PC-3 (cell line): ENCODE measurements around the gene DNLZ. TPM values are rescaled to one million over a fixed set of nuclear protein-coding genes. Genes with fewer than 3 reads are reported as not detected.

Source experiments
- ATAC-seq: fragments of 200-7000 bp; cut with Tn5 transposase; 2 replicates; pipeline ENCODE4 v1.9.1; 2020; ENCODE audit warnings: mild to moderate bottlenecking, moderate library complexity
- BruUV-seq: library from RNA; stranded (reverse); fragments of 400-500 nt; replicated peaks from 2 replicates; lab custom pipeline; 2021; lab: Mats Ljungman, UMichigan
- CTCF ChIA-PET: fragments of 300-600 bp; sonication (Branson Sonifier 250); formaldehyde crosslinking; loops from one replicate; lab custom pipeline; 2022; ENCODE audit warnings: antibody characterized with exemption; lab: Charles Lee
- POLR2A ChIA-PET: fragments of 300-600 bp; sonication (Branson Sonifier 250); formaldehyde crosslinking; loops from one replicate; lab custom pipeline; 2022; ENCODE audit warnings: antibody characterized with exemption; ENCODE audit not compliant: unreplicated experiment; lab: Charles Lee
- DNase-seq: peaks from one replicate; pipeline ENCODE4 v3.0.0-alpha.2; 2015
- H2AFZ ChIP-seq: fragments of 300-600 bp; sonication (generic); 2 replicates; pipeline ENCODE4 v1.6.0; 2016; ENCODE audit warnings: antibody characterized with exemption, low read length
- H3F3A ChIP-seq: fragments of 300-600 bp; sonication (generic); one replicate; pipeline ENCODE4 v1.6.0; 2017; ENCODE audit warnings: antibody characterized with exemption, low read length, control low read depth, mild to moderate bottlenecking; ENCODE audit not compliant: unreplicated experiment
- H3K27ac ChIP-seq: fragments of 300-600 bp; sonication (generic); 2 replicates; pipeline ENCODE4 v1.5.1; 2016; ENCODE audit warnings: mild to moderate bottlenecking, low read length
- H3K27me3 ChIP-seq: fragments of 300-600 bp; sonication (generic); 2 replicates; pipeline ENCODE4 v1.6.1; 2016; ENCODE audit warnings: low read length, mixed read lengths
- H3K36me3 ChIP-seq: fragments of 300-600 bp; sonication (generic); 2 replicates; pipeline ENCODE4 v1.6.1; 2016; ENCODE audit warnings: low read depth, mixed run types, low read length, mixed read lengths
- H3K4me1 ChIP-seq: fragments of 300-600 bp; sonication (generic); 2 replicates; pipeline ENCODE4 v1.5.1; 2016; ENCODE audit warnings: low read length; ENCODE audit not compliant: insufficient read depth
- H3K4me2 ChIP-seq: fragments of 300-600 bp; sonication (generic); 2 replicates; pipeline ENCODE4 v1.6.0; 2016; ENCODE audit warnings: low read length
- H3K4me3 ChIP-seq: fragments of 300-600 bp; sonication (generic); 2 replicates; pipeline ENCODE4 v1.5.1; 2016; ENCODE audit warnings: mild to moderate bottlenecking, low read length, mixed read lengths
- H3K79me2 ChIP-seq: fragments of 300-600 bp; sonication (generic); 2 replicates; pipeline ENCODE4 v1.6.1; 2017; ENCODE audit warnings: low read length, mixed read lengths
- H3K9ac ChIP-seq: fragments of 300-600 bp; sonication (generic); 2 replicates; pipeline ENCODE4 v1.6.0; 2016; ENCODE audit warnings: mild to moderate bottlenecking, low read length
- H3K9me2 ChIP-seq: fragments of 300-600 bp; sonication (generic); replicated peaks from 2 replicates; pipeline ENCODE4 v1.6.1; 2016; ENCODE audit warnings: mixed run types, low read length, mixed read lengths
- H3K9me3 ChIP-seq: fragments of 300-600 bp; sonication (generic); 2 replicates; pipeline ENCODE4 v1.6.1; 2016; ENCODE audit warnings: low read length, mixed read lengths
- H4K20me1 ChIP-seq: fragments of 300-600 bp; sonication (generic); 2 replicates; pipeline ENCODE4 v1.6.1; 2016; ENCODE audit warnings: low read length, mixed read lengths
- EZH2 ChIP-seq: fragments of 300-600 bp; sonication (generic); IDR thresholded peaks from one replicate; pipeline ENCODE4 v1.6.1; 2017; ENCODE audit warnings: antibody characterized with exemption, mild to moderate bottlenecking, low read length; ENCODE audit not compliant: unreplicated experiment
- EZH2phosphoT487 ChIP-seq: fragments of 300-600 bp; sonication (generic); IDR thresholded peaks from 2 replicates; pipeline ENCODE4 v1.6.1; 2018; ENCODE audit warnings: mild to moderate bottlenecking, antibody characterized with exemption, low read length, borderline replicate concordance
- intact Hi-C: fragments of 100-400 bp; cut with micrococcal nuclease; formaldehyde crosslinking; loops from 2 replicates; pipeline ENCODE4 v1.9.0; 2023
- total RNA-seq: library from RNA; depleted of rRNA; stranded (reverse); fragments of >200 nt; gene quantifications from 2 replicates; pipeline ENCODE4 v1.2.3, GENCODE V29; 2014
- TF ChIP-seq, protein P1 (sequence below): fragments of 300-600 bp; sonication (generic); conservative IDR thresholded peaks from 2 replicates; pipeline ENCODE4 v1.5.1; 2017; ENCODE audit warnings: antibody characterized with exemption, low read depth, mild to moderate bottlenecking, low read length

Gene DNLZ
- total RNA-seq, 1 experiment from 2014 or later, result 51.4 TPM

DNA sequence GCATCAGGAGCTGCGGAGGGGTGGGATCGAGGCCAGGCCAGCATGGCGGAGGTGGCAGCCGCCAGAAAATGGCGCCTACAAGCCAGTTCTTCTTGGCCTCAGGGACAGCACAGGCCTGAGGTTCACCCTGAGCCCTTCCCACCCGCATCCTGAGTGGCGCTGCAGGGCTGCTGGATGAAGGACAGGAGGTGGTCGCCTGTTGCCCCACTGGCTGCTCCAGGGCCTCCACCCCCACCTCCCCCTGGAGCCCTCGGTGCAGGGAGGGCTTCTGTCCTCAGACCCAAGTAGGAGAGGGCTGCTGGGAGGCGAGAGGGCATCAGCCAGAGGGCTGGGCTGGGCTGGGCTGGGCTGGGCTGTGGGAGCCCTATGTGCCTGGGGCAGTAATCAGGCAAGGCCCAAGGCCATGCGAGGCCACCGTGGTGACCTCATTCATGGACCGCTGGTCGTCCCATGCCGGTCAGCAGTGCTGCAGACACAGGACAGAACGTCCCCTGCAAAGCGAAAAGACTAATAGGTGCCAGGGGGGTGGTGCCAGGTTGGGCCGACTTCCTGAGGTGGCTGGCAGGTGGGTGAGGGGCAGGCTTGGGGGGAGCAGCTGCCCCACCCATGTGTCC, 22.4 kb downstream of the DNLZ start:
- intact Hi-C loops, result no loop called here
- H3K9me3 ChIP-seq, result no peaks in the 10 kb centered on the region
- TF ChIP-seq EZH2, result no peak
- TF ChIP-seq EZH2phosphoT487, result no peak
- TF ChIP-seq, protein P1, sequence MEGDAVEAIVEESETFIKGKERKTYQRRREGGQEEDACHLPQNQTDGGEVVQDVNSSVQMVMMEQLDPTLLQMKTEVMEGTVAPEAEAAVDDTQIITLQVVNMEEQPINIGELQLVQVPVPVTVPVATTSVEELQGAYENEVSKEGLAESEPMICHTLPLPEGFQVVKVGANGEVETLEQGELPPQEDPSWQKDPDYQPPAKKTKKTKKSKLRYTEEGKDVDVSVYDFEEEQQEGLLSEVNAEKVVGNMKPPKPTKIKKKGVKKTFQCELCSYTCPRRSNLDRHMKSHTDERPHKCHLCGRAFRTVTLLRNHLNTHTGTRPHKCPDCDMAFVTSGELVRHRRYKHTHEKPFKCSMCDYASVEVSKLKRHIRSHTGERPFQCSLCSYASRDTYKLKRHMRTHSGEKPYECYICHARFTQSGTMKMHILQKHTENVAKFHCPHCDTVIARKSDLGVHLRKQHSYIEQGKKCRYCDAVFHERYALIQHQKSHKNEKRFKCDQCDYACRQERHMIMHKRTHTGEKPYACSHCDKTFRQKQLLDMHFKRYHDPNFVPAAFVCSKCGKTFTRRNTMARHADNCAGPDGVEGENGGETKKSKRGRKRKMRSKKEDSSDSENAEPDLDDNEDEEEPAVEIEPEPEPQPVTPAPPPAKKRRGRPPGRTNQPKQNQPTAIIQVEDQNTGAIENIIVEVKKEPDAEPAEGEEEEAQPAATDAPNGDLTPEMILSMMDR, result no peak
- H3F3A ChIP-seq, result no peaks in the 10 kb centered on the region
- ATAC-seq (no peak), DNase-seq (no peak)
- no peak overlapping the region for H2AFZ ChIP-seq
- no peak overlapping the region for H3K27ac ChIP-seq
- no peak overlapping the region for H3K4me3 ChIP-seq
- no peaks in the 10 kb centered on the region for H3K9me2 ChIP-seq
- H3K4me2 ChIP-seq, result no peak overlapping the region
- H3K36me3 ChIP-seq, result no peaks in the 10 kb centered on the region
- no TSS peak for BruUV-seq
- peaks cover 10% of the 10 kb centered on the region; the same call in 1 of the 2 replicates for H3K4me1 ChIP-seq
- ChIA-PET POLR2A (no interaction called here), CTCF (no interaction called here)
- no peak overlapping the region for H3K9ac ChIP-seq
- H3K79me2 ChIP-seq, result no peaks in the 10 kb centered on the region
- H4K20me1 ChIP-seq, result no peaks in the 10 kb centered on the region
- no peaks in the 10 kb centered on the region for H3K27me3 ChIP-seq

- ChIA-PET CTCF (no interaction called here), POLR2A (no interaction called here)
- Histone ChIP-seq H3K27ac (no peak overlapping the region), H3K27me3 (no peaks in the 10 kb centered on the region), H2AFZ (no peak overlapping the region), H3K9me3 (no peaks in the 10 kb centered on the region), H3K4me1 (peaks cover 3% of the 10 kb centered on the region; the same call in 1 of the 2 replicates), H4K20me1 (no peaks in the 10 kb centered on the region), H3K4me2 (no peak overlapping the region), H3K4me3 (no peak overlapping the region), H3F3A (no peaks in the 10 kb centered on the region), H3K9ac (no peak overlapping the region), H3K9me2 (no peaks in the 10 kb centered on the region), H3K79me2 (no peaks in the 10 kb centered on the region), H3K36me3 (no peaks in the 10 kb centered on the region)
- DNase-seq (no peak), ATAC-seq (no peak)
- intact Hi-C loops, result no loop called here
- no TSS peak for BruUV-seq
- TF ChIP-seq EZH2phosphoT487, result no peak
- no peak for TF ChIP-seq EZH2
- TF ChIP-seq, protein P1, result no peak
Observed at GRCh38 chr9:136340356-136341041, 23.0 kb downstream of the DNLZ start.

GRCh38 chr9:136339958-136340310, 23.6 kb downstream of the DNLZ start:
- Histone ChIP-seq H3K27me3 (no peaks in the 10 kb centered on the region), H3K9me2 (no peaks in the 10 kb centered on the region), H3F3A (no peaks in the 10 kb centered on the region), H3K4me2 (no peak overlapping the region), H3K79me2 (no peaks in the 10 kb centered on the region), H3K9ac (no peak overlapping the region), H3K36me3 (no peaks in the 10 kb centered on the region), H4K20me1 (no peaks in the 10 kb centered on the region), H3K4me1 (no peaks in the 10 kb centered on the region), H3K4me3 (no peak overlapping the region), H3K9me3 (no peaks in the 10 kb centered on the region), H2AFZ (no peak overlapping the region), H3K27ac (no peak overlapping the region)
- DNase-seq, result no peak
- CTCF ChIA-PET, result no interaction called here
- no peak for TF ChIP-seq EZH2
- TF ChIP-seq, protein P1, result no peak
- no peak for TF ChIP-seq EZH2phosphoT487
- intact Hi-C loops, result loop anchor here (2.0 kb wide), 1 partner anchor 61 kb away; the partner anchor contains the start of gene SNAPC4
- POLR2A ChIA-PET, result no interaction called here
- no peak for ATAC-seq
- BruUV-seq, result no TSS peak
